WERI-Rb-1 (cell line): Measurements from ENCODE around the gene INVS.
"Not testable (repeated sequence)": the region's sequence is repeated elsewhere in the genome, so short reads cannot be mapped to it uniquely, and the experiment has no call there.

Experiments
- DNase-seq: peaks from one replicate; pipeline ENCODE4 v3.0.0-alpha.2; 2020
- H3K27ac ChIP-seq: fragments of 250-450 bp; sonication (Bioruptor Pico); 2 replicates; pipeline ENCODE4 v1.5.1; 2020; ENCODE audit warnings: mild to moderate bottlenecking, moderate library complexity
- H3K27me3 ChIP-seq: fragments of 250-450 bp; sonication (Bioruptor Pico); 2 replicates; pipeline ENCODE4 v1.5.1; 2021; ENCODE audit warnings: mild to moderate bottlenecking, low read depth, moderate library complexity; ENCODE audit not compliant: insufficient read depth, severe bottlenecking
- H3K36me3 ChIP-seq: fragments of 250-450 bp; sonication (Bioruptor Pico); 2 replicates; pipeline ENCODE4 v1.5.1; 2020; ENCODE audit warnings: mild to moderate bottlenecking, moderate library complexity
- H3K4me3 ChIP-seq: 2 replicates; pipeline ENCODE4 v1.5.1; 2011; ENCODE audit warnings: low read depth, mild to moderate bottlenecking, control low read depth, low read length
- H3K9me3 ChIP-seq: fragments of 250-450 bp; sonication (Bioruptor Pico); 2 replicates; pipeline ENCODE4 v1.5.1; 2021; ENCODE audit warnings: mild to moderate bottlenecking, moderate library complexity; ENCODE audit not compliant: severe bottlenecking
- CTCF ChIP-seq: IDR thresholded peaks from 2 replicates; pipeline ENCODE4 v1.5.1; 2011; ENCODE audit warnings: low read depth, mild to moderate bottlenecking, control low read depth, inconsistent platforms, low read length

Gene INVS

GRCh38 chr9:100088202-100088601 is 10.8 kb upstream of the INVS start:
- H3K36me3 ChIP-seq: no peaks in the 10 kb centered on the region
- no peaks in the 10 kb centered on the region for H3K9me3 ChIP-seq
- DNase-seq: no peak
- H3K4me3 ChIP-seq: no peak overlapping the region
- H3K27me3 ChIP-seq: no peaks in the 10 kb centered on the region
- no peak for TF ChIP-seq CTCF
- no peak overlapping the region for H3K27ac ChIP-seq

GRCh38 chr9:100090880-100091279 is 8.2 kb upstream of the INVS start:
- H3K9me3 ChIP-seq: no peaks in the 10 kb centered on the region
- no peak for DNase-seq
- TF ChIP-seq CTCF: no peak
- H3K27me3 ChIP-seq: no peaks in the 10 kb centered on the region
- H3K36me3 ChIP-seq: no peaks in the 10 kb centered on the region
- H3K27ac ChIP-seq: no peak overlapping the region
- H3K4me3 ChIP-seq: no peak overlapping the region

DNA sequence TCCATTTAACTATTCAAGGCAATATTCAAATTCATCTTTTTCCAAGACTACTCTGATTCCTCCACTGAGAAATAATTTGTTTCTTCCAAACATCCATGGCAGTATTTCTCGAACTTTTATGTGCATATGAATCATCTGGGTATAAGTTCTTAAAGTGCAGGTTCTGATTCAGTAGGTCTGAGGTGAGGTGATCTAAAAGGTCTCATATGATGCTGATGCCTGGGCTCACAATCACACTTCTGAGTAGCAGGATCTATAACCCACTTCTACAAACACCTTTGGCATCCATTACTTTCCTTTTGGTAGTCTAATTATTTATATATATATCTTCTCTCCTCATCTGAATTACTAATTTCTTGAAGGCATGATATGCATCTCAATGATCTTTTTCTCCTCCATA is 7.4 kb upstream of the INVS start:
- DNase-seq: no peak
- Histone ChIP-seq H3K27ac (no peak overlapping the region), H3K27me3 (no peaks in the 10 kb centered on the region), H3K36me3 (no peaks in the 10 kb centered on the region), H3K4me3 (no peak overlapping the region), H3K9me3 (no peaks in the 10 kb centered on the region)
- no peak for TF ChIP-seq CTCF

DNA sequence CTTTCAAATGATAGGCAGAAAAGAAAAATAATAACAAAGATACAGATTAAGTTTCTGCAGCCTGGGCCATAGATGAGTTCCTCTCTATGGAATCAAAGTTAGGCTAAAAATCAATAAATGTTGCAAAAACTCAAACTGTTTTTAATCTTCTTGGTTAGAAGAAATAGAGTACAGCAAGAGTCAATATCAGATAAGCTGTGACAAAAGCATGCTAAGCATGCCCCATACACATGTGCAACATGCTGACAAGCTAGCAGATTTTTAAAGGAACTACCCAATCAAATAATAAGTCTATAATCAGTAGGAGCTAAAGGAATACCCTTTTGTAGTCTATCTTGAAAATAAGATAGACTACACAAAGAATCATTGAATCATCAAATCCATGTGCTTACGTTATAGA is 7.0 kb upstream of the INVS start:
- Histone ChIP-seq H3K4me3 (no peak overlapping the region), H3K27ac (no peak overlapping the region), H3K9me3 (no peaks in the 10 kb centered on the region), H3K27me3 (no peaks in the 10 kb centered on the region), H3K36me3 (no peaks in the 10 kb centered on the region)
- TF ChIP-seq CTCF: no peak
- DNase-seq: no peak

- H3K27me3 ChIP-seq, H3K27ac ChIP-seq, H3K9me3 ChIP-seq, H3K36me3 ChIP-seq, H3K4me3 ChIP-seq, DNase-seq: not testable (repeated sequence)
These were observed 4.6 kb upstream of the INVS start for GRCh38 chr9:100094411-100094810.

DNA sequence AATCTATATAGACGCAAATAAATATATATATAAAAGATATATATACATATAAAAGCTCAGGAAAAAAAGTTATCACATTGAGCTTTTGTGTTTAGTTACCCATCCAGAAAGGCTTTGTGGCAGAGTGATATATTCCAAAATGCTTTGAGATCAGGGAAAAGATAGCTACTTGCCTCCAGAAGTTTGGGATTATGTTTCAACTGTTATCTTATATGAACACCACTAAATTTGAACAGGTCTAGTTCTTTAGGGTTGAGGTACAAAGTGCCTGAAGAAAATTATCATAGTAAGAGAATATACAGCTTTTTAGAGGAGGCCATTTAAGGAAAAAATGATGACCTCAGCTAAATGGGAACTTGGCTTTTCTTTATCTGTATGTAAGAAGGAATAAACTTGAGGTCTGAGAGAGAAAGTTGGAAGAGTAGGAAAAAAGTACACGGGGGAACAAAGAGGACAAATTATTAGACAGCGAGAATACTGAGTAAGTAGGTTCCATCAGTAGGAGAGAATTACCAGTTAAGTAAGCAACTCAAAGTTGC is 2.6 kb upstream of the INVS start:
- Histone ChIP-seq H3K27me3 (no peaks in the 10 kb centered on the region), H3K27ac (no peak overlapping the region), H3K36me3 (no peaks in the 10 kb centered on the region), H3K4me3 (no peak overlapping the region), H3K9me3 (no peaks in the 10 kb centered on the region)
- no peak for TF ChIP-seq CTCF
- DNase-seq: no peak
